Effector CD8-positive, alpha-beta T cell (primary cell): ENCODE data around the gene FKBP3.
A peak's percentile ranks its signal among the peaks of the same experiment; 100 is the strongest.
"Not testable (repeated sequence)": the region's sequence is repeated elsewhere in the genome, so short reads cannot be mapped to it uniquely, and the experiment has no call there.

Experiments
- DNase-seq: peaks from one replicate; lab custom pipeline; 2025; lab: John Stamatoyannopoulos, UW

The FKBP3 gene

DNA sequence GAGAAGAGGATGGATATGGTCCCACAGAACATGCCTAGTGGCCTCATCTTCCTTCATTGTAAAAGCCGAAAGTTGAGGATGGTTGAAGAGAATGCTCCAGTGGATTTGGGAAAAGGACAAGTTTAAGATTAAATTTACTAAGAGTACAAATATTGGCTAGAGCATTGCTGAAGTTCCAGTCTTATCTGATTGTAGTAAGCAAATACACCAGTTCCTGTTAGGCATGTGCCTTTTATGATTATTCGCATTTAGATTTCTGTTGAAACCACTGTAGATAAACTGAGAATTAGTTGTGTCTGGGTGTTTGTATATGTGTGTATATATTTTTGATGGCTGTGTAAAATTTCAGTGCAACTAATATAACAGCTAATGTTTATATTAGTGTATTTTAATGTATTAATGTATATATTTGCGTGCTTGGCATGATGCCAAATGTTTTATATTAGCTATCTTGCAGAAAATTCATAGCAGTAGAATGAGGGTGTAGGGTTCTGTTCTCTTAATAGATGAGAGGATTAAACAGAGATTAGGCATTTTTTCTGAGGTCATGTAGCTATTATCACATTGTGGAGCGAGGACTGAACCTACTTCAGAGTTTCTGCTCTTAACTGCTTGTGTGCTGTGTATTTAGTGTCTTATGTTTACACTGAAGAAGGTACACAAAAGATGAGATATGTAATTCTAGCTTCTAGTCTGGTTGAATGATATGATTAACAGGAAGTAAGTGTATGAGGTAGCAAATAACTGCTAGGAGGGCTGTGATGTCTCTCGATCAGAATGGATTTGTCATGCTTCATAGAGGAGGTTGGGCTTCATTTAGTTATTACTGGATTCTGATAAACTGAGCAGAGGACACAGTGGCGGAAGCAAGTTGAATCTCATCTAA, 21.1 kb downstream of the FKBP3 start:
- DNase-seq = no peak

DNA sequence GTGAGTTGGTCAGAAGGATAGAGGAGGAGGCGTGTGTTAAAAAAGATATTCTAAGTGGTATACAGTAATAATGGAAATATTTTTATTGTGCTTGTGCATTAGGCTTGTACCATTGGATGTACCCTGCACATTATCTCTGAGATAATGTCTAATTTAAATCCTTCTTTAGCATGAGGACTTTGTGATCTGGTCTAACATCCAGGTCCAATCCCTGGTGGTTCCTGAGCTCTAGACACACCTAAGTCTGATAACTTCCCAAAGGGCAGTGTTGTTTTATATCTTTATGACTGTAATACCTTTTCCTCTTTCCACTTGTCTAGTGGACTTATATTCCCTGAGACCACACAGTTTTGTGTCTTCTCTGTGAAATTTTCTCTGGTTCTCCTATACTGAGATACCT, 29.7 kb downstream of the FKBP3 start:
- no peak for DNase-seq

GRCh38 chr14:45103806-45104205, 30.5 kb downstream of the FKBP3 start:
- DNase-seq = no peak

DNA sequence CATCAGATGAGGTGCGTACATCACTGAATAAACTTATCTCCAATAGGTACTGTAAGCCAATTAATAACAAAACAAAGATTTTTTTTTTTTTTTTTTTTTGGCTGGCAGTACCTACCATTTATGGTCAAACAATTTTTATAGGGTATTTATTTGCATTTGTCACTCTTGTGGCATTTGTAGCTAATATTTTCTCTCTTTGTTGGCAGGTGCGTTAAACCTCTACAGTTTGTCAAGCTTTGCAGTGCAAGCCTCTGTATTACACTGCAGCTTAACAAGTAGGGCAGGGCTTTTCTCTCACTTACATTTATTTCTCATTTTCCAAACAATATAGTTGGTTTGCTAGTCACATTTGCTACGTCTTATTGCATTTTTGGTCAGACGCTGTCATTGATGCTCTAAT, 38.1 kb downstream of the FKBP3 start:
- no peak for DNase-seq

- DNase-seq = no peak
Measured at GRCh38 chr14:45095143-45095542, 39.1 kb downstream of the FKBP3 start.

DNA sequence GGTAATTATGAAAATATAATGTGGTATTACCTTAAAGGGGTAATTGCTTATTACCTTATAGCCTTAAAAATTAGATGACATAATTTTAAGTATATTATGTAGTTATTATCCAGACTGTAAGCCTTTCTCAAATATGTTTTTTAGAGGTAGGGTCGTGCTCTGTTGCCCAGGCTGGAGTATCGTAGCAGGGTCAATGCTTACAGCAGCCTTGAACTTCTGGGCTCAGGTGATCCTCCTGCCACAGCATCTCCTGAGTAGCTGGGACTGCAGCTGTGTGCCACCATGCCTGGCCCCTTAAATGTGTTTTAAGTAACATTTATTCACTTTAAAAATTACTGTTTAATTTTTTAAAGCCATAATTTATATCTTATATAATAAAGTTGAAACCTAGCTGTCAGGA, 40.0 kb downstream of the FKBP3 start:
- no peak for DNase-seq

DNA sequence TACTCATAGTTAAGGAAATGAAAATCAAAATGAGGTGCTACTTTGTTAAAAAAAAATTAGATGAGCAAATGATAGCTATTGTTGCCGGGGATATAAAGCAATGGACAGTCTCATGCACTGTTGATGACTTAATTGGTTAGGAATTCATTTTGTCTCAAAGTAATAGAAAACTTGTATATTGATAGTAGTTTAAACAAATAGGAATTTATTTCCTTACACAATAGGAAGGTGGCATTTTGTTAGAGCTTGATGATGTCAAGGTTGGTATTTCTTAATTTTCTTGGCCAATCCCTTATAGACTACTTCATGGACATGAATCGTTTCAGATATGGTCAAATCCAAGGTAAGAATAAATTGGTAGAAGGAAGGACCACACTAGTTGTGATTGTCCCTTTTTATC, 42.6 kb downstream of the FKBP3 start:
- no peak for DNase-seq

DNA sequence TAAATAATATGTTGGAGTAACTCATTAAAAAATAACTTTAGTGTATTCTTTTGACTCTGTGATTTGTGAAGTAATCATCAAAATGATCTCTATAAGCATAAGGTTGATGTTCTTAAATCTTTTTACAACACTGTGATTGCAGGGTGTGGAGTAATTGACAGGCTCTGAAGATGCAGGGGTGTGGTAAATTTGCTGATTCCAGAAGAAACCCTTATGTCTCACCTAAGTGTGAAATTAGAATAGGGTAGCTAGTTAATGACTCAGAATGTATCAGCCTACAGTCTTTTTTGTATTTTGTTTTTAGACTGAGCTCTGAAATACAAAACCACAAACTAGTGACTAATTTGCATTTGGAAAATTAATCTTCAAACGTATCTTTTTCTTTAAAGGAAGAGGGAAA, 44.5 kb downstream of the FKBP3 start:
- no peak for DNase-seq

DNA sequence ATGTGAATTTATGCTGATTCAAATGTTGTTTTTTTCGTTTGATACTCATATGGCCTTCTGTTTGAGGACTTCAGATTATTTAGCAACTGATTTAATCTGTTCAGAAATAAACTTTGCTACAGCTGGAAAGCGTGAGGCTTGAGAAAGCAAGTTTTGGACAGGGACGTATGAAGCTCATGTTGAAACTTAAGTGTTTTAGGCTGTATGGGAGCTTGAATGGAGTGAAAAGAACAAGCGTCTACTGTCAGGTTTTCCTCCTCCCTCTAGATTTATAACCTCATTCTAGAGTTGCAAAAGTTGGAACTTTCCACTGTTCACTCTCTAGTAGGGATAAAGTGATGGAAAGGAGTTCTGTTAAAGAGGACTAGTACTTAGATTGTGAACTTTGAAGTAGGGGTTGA, 49.3 kb downstream of the FKBP3 start:
- DNase-seq = no peak

DNA sequence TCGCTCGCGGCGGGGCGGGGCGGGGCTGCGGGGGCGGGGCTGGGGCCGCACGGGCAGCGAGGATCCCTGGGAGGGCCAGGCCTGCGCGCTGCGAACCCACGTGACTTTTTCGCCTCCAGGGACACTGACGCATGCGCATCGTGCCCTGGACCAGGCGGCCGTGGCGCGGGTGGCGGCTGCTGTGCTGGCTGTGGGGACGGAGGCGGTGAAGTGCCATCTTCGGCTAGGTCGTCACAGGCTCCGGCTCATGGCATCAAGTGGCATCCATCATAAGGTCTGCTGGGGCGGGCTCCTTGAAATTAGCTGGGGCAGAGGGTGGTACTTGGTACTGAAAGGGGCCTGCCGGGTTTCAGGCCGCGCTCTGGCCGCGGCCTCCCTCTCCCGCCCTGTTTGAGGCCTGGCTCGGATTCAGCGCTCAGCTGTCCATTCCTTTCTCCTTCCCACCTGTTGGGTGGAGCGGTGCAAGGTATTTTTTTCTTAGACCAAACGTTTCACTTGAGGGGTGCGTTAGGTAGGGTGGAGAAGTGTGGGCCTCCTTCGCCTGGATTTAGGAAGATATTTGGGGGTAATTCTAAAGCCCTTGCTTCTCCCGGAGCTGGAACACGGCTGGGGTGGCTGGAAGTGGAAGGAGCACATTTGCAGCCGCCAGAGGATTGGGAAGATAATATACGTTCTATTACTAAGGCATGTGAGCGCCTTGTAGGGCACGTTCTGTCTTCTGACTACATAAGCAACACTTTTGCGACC, 50.1 kb downstream of the FKBP3 start, which contains the start of gene PRPF39:
Gene PRPF39 (plus strand): TSS at position 141 of the 747 bp plus-strand sequence. CDS start 11,124 bp downstream, outside the sequence.
- peak; percentile 95 for DNase-seq

GRCh38 chr14:45083617-45083975, 50.7 kb downstream of the FKBP3 start:
- no peak for DNase-seq

GRCh38 chr14:45082420-45082819, 51.9 kb downstream of the FKBP3 start:
- DNase-seq = no peak

GRCh38 chr14:45081096-45081495, 53.2 kb downstream of the FKBP3 start:
- DNase-seq = not testable (repeated sequence)

DNA sequence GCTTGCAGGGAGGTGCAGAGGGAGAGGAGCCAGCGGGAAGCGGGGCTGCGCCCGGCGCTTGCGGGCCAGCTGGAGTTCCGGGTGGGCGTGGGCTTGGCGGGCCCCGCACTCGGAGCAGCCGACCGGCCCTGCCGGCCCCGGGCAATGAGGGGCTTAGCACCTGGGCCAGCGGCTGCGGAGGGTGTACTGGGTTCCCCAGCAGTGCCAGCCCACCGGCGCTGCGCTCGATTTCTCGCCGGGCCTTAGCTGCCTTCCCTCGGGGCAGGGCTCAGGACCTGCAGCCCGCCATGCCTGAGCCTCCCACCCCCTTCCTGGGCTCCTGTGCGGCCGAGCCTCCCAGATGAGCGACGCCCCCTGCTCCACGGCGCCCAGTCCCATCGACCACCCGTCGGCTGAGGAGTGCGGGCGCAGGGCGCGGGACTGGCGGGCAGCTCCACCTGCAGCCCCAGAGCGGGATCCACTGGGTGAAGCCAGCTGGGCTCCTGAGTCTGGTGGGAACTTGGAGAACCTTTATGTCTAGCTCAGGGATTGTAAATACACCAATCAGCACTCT, 53.8 kb downstream of the FKBP3 start:
- DNase-seq = not testable (repeated sequence)

DNA sequence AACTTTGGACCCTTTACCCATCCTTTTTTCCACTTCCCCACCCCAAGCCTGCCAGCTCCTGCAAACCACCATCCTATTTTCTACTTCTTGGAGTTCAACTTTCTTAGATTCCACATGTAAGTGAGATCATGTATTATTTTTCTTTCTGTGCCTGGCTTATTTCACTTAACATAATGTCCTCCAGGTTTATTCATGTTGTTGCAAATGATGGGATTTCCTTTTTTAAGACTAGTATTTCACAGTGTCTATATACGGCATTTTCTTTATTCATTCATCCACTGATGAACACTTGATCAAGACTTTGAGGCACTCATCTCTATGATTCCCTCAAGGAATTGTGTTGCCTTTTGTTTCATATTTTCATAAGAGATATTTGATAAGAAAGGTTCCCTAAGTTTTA, 56.0 kb downstream of the FKBP3 start:
- no peak for DNase-seq

- DNase-seq = no peak
Measured at GRCh38 chr14:45073231-45073879, 60.9 kb downstream of the FKBP3 start.

DNA sequence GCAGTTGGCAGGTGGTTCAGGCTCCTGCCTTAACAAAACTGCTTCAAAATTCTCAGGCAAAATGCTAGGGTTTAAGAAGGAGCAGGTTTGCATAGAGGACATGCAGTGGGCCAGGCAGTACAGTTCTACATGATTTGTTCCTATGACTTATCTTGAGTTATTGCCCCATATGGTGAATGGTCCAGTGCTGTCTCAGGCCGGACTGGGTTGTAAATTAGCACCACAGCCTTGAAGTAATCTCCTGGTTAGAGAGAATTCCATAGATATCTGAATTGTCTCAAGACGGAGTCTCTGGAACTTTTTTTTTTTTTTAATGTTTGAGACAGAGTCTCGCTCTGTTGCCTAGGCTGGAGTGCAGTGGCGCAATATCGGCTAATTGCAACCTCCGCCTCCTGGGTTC, 62.2 kb downstream of the FKBP3 start:
- no peak for DNase-seq

- DNase-seq = no peak
Measured at GRCh38 chr14:45070215-45070614, 64.1 kb downstream of the FKBP3 start.

- no peak for DNase-seq
Measured at GRCh38 chr14:45068396-45068795, 65.9 kb downstream of the FKBP3 start.

DNA sequence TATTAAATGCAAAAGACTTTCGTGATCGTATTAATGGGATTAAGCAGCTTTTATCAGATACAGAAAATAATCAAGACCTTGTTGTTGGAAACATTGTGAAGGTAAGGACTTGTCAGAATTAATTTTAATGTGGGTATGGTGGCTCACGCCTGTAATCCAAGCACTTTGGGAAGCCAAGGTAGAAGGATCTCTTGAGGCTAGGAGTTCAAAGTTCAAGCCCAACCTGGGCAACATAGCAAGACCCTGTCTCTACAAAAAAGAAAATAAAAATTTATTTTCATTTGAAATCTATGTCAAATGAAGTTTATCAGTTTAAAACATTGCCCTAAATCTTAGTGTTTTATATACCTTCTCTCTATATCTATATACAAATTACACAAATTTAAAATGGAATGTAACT, 67.6 kb downstream of the FKBP3 start:
- DNase-seq = no peak

DNA sequence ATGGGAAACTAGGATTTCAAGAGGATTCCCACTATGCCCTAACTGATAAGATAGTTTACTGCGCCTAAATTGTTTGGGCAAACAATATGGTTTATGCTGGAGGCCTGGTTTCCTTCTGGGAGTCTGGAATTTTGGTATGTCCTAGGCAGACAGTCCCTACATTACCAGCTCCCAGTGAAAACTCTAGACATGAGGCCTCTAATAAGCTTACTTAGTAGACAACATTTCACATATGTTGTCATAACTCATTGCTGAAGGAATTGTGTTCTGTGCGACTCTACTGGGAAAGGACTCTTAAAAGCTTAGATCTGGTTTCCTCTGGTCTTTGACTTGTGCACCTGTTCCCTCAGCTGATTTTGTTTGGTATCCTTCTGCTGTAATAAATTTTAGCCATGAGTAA, 68.3 kb downstream of the FKBP3 start:
- DNase-seq = no peak
